GM12864 (cell line): ENCODE measurements around the gene LIPC.

Experiments used
- DNase-seq: peaks from one replicate; pipeline ENCODE4 v3.0.0-alpha.2; 2011; ENCODE audit warnings: low read depth
- H3K4me3 ChIP-seq: 2 replicates; pipeline ENCODE4 v1.5.1; 2011; ENCODE audit warnings: mild to moderate bottlenecking, low read depth, low read length, control low read depth
- CTCF ChIP-seq: IDR thresholded peaks from 2 replicates; pipeline ENCODE4 v1.5.1; 2011; ENCODE audit warnings: low read depth, mild to moderate bottlenecking, moderate library complexity, low read length, control low read depth, inconsistent platforms; ENCODE audit errors: missing control alignments

LIPC gene

GRCh38 chr15:58504674-58505234 is 73.0 kb downstream of the LIPC start:
- TF ChIP-seq CTCF, result no peak
- H3K4me3 ChIP-seq, result no peak overlapping the region
- no peak for DNase-seq

GRCh38 chr15:58505581-58505980 is 73.8 kb downstream of the LIPC start:
- DNase-seq, result no peak
- no peak overlapping the region for H3K4me3 ChIP-seq
- no peak for TF ChIP-seq CTCF

DNA sequence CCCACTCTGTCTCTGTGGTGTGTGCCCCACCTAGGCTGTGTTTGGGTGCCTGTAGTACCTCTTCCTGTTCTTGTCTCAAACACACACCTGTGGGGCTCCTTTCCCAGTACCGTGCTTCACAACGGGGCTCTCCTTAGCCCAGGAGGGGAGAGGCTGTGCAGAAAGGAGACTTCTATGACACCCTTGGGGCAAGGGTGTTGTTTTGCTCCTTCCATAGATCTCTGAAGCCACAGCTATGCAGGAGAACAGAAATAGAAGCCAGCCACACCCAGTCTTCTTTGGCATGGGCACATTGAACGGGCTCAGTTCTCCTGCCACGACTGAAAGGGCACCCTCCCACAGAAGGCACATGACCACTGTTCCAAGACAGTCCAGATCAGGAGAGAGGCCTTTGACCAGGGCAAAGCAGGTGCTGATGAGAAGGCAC is 74.3 kb downstream of the LIPC start:
- TF ChIP-seq CTCF, result no peak
- DNase-seq, result no peak
- H3K4me3 ChIP-seq, result no peak overlapping the region

DNA sequence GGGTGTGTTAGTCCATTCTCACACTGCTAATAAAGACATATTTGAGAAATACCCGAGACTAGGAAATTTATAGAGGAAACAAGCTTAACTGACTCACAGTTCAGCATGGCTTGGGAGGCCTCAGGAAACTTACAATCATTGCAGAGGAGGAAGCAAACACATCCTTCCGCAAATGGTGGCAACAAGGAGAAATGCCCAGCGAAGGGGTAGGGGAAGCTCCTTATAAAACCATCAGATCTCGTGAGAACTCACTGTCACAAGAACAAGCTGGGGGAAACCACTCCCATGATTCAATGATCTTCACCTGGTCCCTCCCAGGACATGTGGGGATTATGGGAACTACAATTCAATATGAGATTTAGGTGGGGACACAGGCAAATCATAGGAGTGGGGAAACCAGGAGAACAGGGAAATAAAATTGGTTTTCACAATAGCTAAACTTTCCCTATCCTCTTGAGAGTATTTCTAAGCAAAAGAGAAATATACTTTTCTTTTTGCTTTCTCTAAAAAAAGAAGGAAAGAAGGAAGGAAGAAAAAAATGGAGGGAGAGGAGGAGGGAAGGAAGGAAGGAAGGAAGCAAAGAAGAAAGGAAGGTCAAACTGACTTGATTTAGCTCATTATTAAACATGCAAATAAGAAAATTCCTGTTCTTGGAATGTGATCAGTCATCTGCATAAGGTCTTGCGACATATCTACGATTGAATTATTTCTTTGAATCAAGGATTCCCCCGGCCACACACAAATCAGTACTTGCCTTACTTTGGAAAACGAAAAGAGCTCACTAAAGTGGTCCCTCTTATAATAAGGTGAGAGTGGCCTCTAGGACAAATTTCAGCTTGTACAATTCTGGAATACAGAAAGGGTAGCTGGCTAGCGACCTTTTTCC is 75.2 kb downstream of the LIPC start:
- H3K4me3 ChIP-seq, result no peak overlapping the region
- TF ChIP-seq CTCF, result no peak
- DNase-seq, result no peak

DNA sequence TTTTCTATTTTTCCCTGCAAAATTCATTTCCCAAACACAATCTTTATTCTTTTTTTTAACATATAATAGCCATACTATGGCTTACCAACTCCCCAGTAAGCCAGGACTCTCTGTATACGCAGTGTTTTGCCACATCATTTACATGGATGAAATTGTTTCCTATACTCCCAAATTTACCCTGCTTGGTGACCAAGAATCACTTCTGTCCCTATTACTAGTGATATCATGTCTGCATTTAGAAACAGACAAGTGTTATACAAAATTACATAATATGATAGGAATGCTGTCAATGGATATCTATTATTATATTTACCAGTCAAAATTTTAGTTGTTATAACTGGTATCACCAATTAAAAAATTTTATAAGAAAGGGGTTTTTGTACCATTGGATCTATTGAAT is 77.8 kb downstream of the LIPC start:
- no peak for TF ChIP-seq CTCF
- H3K4me3 ChIP-seq, result no peak overlapping the region
- DNase-seq, result no peak

DNA sequence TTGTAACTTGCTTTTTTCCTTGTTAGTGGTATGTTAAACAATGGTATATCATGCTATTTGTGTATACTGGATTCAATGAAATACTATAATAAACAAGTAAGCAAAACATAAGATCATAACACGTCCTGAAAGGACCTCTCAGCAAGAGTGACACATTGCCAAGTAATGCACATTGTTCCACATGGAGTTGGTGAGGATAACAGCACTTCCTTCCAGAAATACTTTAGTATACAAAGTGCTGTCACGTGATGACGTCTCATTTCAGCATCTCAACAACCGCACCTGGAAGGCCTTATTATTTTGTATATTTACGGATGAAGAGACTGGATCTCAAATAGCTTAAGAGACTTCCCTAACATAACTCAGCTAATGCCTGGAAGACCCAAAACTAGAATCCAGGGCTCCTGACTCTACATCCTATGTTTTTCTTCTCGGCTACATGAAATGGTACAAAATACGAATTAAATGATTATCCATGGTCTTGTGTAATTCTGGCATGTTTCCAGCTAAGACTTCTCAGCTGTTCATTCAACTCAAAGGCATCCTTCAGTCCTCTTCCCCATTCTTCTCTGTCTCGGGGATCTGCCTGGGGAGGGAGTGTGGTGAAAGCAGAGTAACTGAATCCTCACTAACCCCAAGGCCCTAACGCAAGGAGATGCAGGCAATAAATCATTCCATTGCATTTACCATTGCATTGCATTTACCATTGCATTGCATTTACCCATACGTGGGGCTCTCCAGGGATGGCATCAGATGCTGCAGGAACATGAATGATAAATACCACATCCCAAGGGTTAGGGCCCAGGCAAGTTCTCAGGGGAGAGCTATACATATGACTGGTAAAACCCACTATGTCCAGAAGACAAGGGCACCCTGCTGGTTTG is 79.2 kb downstream of the LIPC start:
- TF ChIP-seq CTCF, result no peak
- no peak for DNase-seq
- no peak overlapping the region for H3K4me3 ChIP-seq
